ENCODE data around the gene DNAAF1. TPM values are rescaled to one million over a fixed set of nuclear protein-coding genes. Genes with fewer than 3 reads are reported as not detected.
"Not testable (repeated sequence)": the region's sequence is repeated elsewhere in the genome, so short reads cannot be mapped to it uniquely, and the experiment has no call there.

The DNAAF1 gene
- total RNA-seq, 1 experiment from 2014 or later: 0.07 TPM

GRCh38 chr16:84117494-84117843, 27.6 kb upstream of the DNAAF1 start:
- Mint-ChIP-seq H3K4me3 (ENCODE audit: unreplicated experiment) (peak overlapping the region; percentile 92), H3K27ac (ENCODE audit: unreplicated experiment) (peak overlapping the region; percentile 96), H3K27me3 (ENCODE audit: insufficient read depth, unreplicated experiment) (no peaks in the 10 kb centered on the region), H3K4me1 (ENCODE audit: low read depth, unreplicated experiment) (no peaks in the 10 kb centered on the region), H3K9me3 (ENCODE audit: unreplicated experiment) (no peaks in the 10 kb centered on the region), H3K36me3 (ENCODE audit: insufficient read depth, unreplicated experiment) (peaks cover 23% of the 10 kb centered on the region)
- no peaks in the 10 kb centered on the region for H3K9me3 ChIP-seq
- no peak for DNase-seq
- TF ChIP-seq CTCF (IDR thresholded peaks at IDR 0.05; ENCODE audit: insufficient read depth in 1 of 2, low read depth in 1 of 2, low read length in 1 of 2, severe bottlenecking in 1 of 2, unreplicated experiment in 1 of 2): no peak
- H3K36me3 ChIP-seq (ENCODE audit: control insufficient read depth, insufficient read depth, low read length): no peaks in the 10 kb centered on the region; the same call in 1 of the 2 replicates
- H3K27me3 ChIP-seq (replicated peaks; ENCODE audit: control insufficient read depth, insufficient read depth, low read length): no peaks in the 10 kb centered on the region
- no TSS peak for BruUV-seq (replicated peaks)
- CTCF ChIA-PET: interaction anchor here (1.2 to 1.3 kb wide), 2 partner anchors 58 to 69 kb away, joined by 4 to 11 read pairs; partner anchors contain the start of gene TAF1C
- POLR2A ChIA-PET: interaction anchor here (0.5 to 1.3 kb wide), 2 partner anchors 27 to 70 kb away, joined by 3 to 10 read pairs; partner anchors contain the start of gene TAF1C
- intact Hi-C loops (cut with micrococcal nuclease; ENCODE audit: unreplicated experiment): loop anchor here (2.0 kb wide), 1 partner anchor 57 kb away; no protein-coding TSS in a partner anchor
- peak overlapping the region; percentile 62 for H3K4me3 ChIP-seq (ENCODE audit: low read depth, low read length)
- H3K4me1 ChIP-seq: no peaks in the 10 kb centered on the region

GRCh38 chr16:84118315-84118714, 26.8 kb upstream of the DNAAF1 start:
- H3K36me3 ChIP-seq (ENCODE audit: control insufficient read depth, insufficient read depth, low read length); H3K4me1 ChIP-seq; H3K9me3 Mint-ChIP-seq (ENCODE audit: unreplicated experiment); H3K27me3 ChIP-seq (replicated peaks; ENCODE audit: control insufficient read depth, insufficient read depth, low read length); H3K4me1 Mint-ChIP-seq (ENCODE audit: low read depth, unreplicated experiment); H3K27ac Mint-ChIP-seq (ENCODE audit: unreplicated experiment); POLR2A ChIA-PET; H3K27me3 Mint-ChIP-seq (ENCODE audit: insufficient read depth, unreplicated experiment); H3K4me3 ChIP-seq (ENCODE audit: low read depth, low read length); DNase-seq; H3K9me3 ChIP-seq; intact Hi-C loops (cut with micrococcal nuclease; ENCODE audit: unreplicated experiment); BruUV-seq (replicated peaks); CTCF ChIA-PET: not testable (repeated sequence)
- Mint-ChIP-seq H3K4me3 (ENCODE audit: unreplicated experiment) (peak overlapping the region; percentile 92), H3K36me3 (ENCODE audit: insufficient read depth, unreplicated experiment) (peaks cover 23% of the 10 kb centered on the region)

GRCh38 chr16:84119368-84119767, 25.7 kb upstream of the DNAAF1 start:
- Mint-ChIP-seq H3K27ac (ENCODE audit: unreplicated experiment) (no peak overlapping the region), H3K4me1 (ENCODE audit: low read depth, unreplicated experiment) (no peaks in the 10 kb centered on the region), H3K36me3 (ENCODE audit: insufficient read depth, unreplicated experiment) (peaks cover 23% of the 10 kb centered on the region), H3K27me3 (ENCODE audit: insufficient read depth, unreplicated experiment) (no peaks in the 10 kb centered on the region), H3K4me3 (ENCODE audit: unreplicated experiment) (no peak overlapping the region), H3K9me3 (ENCODE audit: unreplicated experiment) (no peaks in the 10 kb centered on the region)
- Histone ChIP-seq H3K27me3 (replicated peaks; ENCODE audit: control insufficient read depth, insufficient read depth, low read length) (no peaks in the 10 kb centered on the region), H3K36me3 (ENCODE audit: control insufficient read depth, insufficient read depth, low read length) (no peaks in the 10 kb centered on the region; the same call in 1 of the 2 replicates), H3K9me3 (no peaks in the 10 kb centered on the region), H3K4me1 (no peaks in the 10 kb centered on the region), H3K4me3 (ENCODE audit: low read depth, low read length) (no peak overlapping the region)
- CTCF ChIA-PET: no interaction called here
- POLR2A ChIA-PET: no interaction called here
- intact Hi-C loops (cut with micrococcal nuclease; ENCODE audit: unreplicated experiment): no loop called here
- no TSS peak for BruUV-seq (replicated peaks)
- no peak for DNase-seq
- no peak for TF ChIP-seq CTCF (IDR thresholded peaks at IDR 0.05; ENCODE audit: insufficient read depth in 1 of 2, low read depth in 1 of 2, low read length in 1 of 2, severe bottlenecking in 1 of 2, unreplicated experiment in 1 of 2)

GRCh38 chr16:84120023-84120422, 25.1 kb upstream of the DNAAF1 start:
- no peaks in the 10 kb centered on the region for H3K4me1 Mint-ChIP-seq (ENCODE audit: low read depth, unreplicated experiment)
- BruUV-seq (replicated peaks): no TSS peak
- Histone ChIP-seq H3K36me3 (ENCODE audit: control insufficient read depth, insufficient read depth, low read length) (peaks cover 2% of the 10 kb centered on the region; the same call in 1 of the 2 replicates), H3K4me3 (ENCODE audit: low read depth, low read length) (no peak overlapping the region), H3K9me3 (no peaks in the 10 kb centered on the region), H3K4me1 (no peaks in the 10 kb centered on the region), H3K27me3 (replicated peaks; ENCODE audit: control insufficient read depth, insufficient read depth, low read length) (no peaks in the 10 kb centered on the region)
- no peaks in the 10 kb centered on the region for H3K27me3 Mint-ChIP-seq (ENCODE audit: insufficient read depth, unreplicated experiment)
- TF ChIP-seq CTCF (IDR thresholded peaks at IDR 0.05; ENCODE audit: insufficient read depth in 1 of 2, low read depth in 1 of 2, low read length in 1 of 2, severe bottlenecking in 1 of 2, unreplicated experiment in 1 of 2): no peak
- no peak for DNase-seq
- ChIA-PET CTCF (no interaction called here), POLR2A (no interaction called here)
- no peak overlapping the region for H3K4me3 Mint-ChIP-seq (ENCODE audit: unreplicated experiment)
- no peaks in the 10 kb centered on the region for H3K9me3 Mint-ChIP-seq (ENCODE audit: unreplicated experiment)
- intact Hi-C loops (cut with micrococcal nuclease; ENCODE audit: unreplicated experiment): no loop called here
- no peak overlapping the region for H3K27ac Mint-ChIP-seq (ENCODE audit: unreplicated experiment)
- H3K36me3 Mint-ChIP-seq (ENCODE audit: insufficient read depth, unreplicated experiment): peaks cover 25% of the 10 kb centered on the region

Measured in Caco-2 (cell line).